OCI-M2 (cell line): Measurements from ENCODE around the gene PITX2.

Experiments
- DNase-seq: peaks from one replicate; lab custom pipeline; 2025; ENCODE audit not compliant: unreplicated experiment; lab: John Stamatoyannopoulos, UW

Gene PITX2

GRCh38 chr4:110636680-110637407, 14.0 kb upstream of the PITX2 start:
- no peak for DNase-seq

- no peak for DNase-seq
Measured at GRCh38 chr4:110636171-110636679, 13.3 kb upstream of the PITX2 start.

DNA sequence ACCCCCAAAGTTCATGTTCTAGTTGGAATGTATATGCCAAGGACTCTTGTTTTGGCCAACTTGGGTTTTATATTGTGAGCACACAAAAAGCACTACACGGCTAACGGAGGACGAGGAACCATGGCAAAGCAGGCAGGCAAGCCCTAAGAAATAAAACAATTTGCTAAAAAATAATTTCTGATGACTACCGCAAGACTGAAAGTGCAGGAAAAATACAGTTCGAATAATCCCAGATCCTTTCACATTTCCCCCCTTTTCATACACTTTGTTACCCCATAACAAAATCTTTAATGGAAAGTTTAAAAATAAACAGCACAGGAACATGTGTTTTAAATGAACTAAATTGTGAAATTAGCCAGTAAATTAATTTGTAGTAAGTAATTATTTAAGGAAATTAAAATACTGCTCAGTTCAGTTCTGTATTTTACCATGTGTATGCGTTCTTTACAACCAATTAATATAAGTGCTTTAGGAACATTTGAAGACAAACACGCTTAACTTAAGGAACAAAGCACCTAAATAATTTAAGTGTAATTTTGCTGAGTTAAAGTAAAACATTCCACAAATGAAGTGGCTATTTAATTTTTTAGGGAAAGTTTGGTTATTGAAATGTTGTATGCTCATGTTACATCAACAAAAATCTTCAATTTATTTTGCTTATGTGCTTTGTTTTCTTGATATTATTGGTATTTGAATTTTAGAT, 12.4 kb upstream of the PITX2 start:
- DNase-seq = no peak

DNA sequence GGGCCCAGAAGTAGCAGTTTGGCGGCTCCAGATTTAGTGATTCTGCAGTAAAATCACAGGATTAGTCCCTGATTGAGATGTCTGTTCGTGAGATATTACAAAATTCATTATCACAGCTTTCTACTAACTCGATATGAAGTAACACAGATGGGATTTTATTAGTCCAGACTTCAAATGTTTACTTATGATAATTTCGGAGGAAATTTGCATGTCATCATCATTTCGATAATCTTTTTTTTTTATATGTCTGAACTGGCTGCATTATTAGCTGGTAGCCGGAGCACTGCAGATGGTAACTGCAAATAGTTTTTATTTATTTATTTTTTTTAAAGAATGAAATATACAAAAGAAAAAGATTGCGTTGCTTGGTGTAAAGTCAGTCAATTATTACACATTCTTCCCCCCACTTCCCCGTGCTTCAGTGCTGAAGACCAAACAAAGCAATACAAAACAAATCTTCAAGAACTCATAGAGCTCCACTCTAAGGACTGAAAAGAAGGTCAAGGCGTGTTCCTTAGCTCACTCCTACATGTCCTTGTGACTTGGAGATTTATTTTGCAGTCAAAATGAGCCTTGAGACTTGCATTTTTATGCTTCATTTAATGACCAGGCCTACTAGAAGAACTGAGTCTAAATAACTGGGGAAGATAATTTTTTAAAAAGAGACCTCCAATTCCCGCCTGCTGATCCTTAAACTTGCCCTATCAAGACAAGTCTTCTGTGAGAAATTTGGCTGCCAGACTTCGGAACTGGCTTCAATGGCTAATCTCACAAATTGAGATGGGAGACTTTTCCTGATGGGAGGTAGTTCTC, 11.7 kb upstream of the PITX2 start:
- DNase-seq = no peak

DNA sequence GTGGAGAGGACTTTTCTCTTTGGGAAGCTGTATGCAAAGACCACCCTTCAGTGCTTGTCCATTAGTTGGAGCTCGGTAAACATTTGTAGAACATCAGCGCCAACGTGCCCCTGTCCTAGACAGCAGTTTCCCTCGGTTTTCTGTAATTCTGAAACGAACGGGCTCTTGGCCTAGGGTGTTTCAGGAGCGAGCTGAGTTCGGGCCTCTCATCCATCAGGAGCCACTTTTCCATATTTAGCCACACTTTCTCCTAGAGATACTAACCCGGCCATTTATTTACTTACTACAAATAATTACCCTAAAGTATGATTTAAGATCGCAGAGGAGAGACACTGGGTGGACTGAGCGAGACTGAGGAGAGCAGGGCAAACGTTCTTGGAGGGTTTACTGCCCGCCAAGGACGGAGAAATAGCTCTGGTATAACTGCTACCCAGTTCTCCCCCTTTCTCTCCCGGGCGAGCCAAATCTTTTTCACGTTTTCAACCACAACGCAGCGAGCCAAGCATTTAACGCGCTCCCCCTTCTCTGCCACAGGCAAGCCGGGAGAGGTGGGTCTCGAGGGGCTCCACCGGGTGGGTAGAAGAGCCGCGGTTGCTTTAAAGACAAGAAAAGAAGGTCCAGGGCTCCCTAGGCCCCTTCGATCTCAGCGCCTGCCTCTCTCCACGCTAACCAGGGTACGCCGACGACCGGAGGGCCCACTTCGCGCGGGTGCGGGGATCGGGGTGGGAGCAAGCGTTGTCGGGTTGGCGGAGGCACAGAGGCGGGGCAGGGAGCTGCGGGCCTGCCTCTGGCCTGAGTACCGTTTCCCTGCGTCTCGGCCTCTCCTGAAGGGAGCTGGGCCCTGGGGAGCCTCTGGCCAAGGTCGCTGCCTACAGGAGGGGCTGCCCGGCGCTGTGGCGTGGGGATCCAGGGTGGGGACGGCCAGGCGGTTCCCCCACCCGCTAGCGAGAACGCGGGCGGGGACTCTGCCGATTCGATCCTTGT, 10.8 kb upstream of the PITX2 start:
- DNase-seq = no peak

GRCh38 chr4:110632506-110633357, 9.9 kb upstream of the PITX2 start:
- no peak for DNase-seq

- peak; percentile 14 for DNase-seq
Measured at GRCh38 chr4:110631584-110632505, 9.0 kb upstream of the PITX2 start.

DNA sequence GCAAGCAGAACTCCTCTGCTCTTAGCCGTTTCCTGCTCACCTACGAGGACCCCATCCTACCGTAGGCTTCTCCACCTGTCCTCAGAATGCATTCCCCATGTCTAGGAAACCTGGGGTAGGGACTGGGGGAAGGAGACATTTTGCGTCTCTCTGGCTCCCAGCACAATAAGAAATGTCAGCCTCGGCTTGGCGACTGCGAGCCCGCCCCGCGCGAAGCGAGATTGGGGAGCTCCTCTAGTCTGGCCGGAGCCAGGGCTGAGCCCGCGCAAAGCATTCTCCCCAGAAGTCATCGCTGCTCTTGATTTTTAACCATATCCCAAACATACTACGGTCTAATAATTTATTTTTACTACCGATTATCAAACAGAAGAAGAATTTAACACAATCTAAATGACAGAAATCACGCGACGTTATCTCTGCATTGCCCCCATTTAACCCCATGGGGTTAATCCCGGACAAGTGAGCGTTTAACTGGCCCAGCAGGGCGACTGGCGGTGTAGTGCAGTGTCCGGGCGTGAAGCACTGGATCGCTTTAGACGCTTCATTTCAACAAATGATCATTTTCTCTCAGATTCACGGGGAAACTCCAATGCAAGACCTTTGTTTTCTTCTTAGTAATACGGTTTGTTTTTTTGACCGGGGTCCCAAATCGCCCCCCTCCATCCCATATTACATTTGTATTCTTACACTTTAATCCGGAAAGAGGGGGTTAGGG, 8.0 kb upstream of the PITX2 start:
- DNase-seq = no peak

GRCh38 chr4:110629780-110630687, 7.2 kb upstream of the PITX2 start:
- DNase-seq = no peak

- DNase-seq = no peak
Measured at GRCh38 chr4:110629214-110629754, 6.4 kb upstream of the PITX2 start.

- no peak for DNase-seq
Measured at GRCh38 chr4:110628663-110629213, 5.9 kb upstream of the PITX2 start.

DNA sequence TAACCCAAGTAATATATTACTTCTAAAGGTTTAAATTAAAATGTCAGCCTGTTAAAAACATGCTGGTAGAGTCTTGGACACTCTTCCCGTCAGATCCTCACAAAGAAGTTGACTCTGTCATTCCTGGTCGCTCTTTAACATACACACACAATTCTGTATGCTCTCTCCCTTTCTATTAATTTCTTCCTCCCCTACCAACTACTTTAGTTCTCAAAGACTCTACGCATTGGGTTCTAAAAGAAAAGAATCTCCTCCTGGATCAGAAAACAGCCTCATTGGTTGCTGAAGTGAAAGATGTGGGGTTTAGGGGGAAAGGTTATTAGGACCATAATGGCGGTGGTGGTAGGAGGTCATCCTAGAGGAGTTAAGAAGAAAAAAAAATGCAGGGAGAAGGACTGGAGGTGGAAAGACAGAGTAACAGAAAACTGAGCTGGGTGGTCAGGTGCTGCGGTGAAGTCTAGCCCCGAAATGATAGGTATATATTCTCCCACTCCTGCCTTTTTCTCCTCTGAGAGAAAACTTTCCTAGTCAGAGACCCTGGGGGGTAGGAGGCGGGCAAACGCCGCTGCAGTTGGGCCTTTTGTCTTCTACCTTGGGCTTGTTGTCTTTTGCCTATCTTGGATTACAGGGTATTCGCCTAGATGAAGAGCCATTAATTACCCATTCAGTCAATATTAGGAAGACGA, 5.2 kb upstream of the PITX2 start:
- no peak for DNase-seq

GRCh38 chr4:110626532-110627153, 3.8 kb upstream of the PITX2 start:
- no peak for DNase-seq

GRCh38 chr4:110625576-110626257, 2.8 kb upstream of the PITX2 start:
- DNase-seq = no peak
